GM12878 (cell line): ENCODE results near the gene TTC39B. TPM values are rescaled to one million over a fixed set of nuclear protein-coding genes. Genes with fewer than 3 reads are reported as not detected.

Experiments
- ATAC-seq: fragments of 200-7000 bp; cut with Tn5 transposase; 3 replicates; pipeline ENCODE4 v1.9.1; 2020; ENCODE audit warnings: mild to moderate bottlenecking, moderate library complexity
- BruUV-seq: library from RNA; stranded (reverse); fragments of 400-500 nt; replicated peaks from 2 replicates; lab custom pipeline; 2021; lab: Mats Ljungman, UMichigan
- CTCF ChIA-PET: fragments of 300-600 bp; sonication (Branson Sonifier 250); formaldehyde crosslinking; extraction: SDS; loops from one replicate; lab custom pipeline; 2021; ENCODE audit warnings: inconsistent platforms; lab: Yijun Ruan, JAX
- POLR2A ChIA-PET: fragments of 350-600 bp; formaldehyde crosslinking; extraction: SDS; loops from one replicate; lab custom pipeline; 2021; ENCODE audit warnings: inconsistent platforms; lab: Charles Lee
- RAD21 ChIA-PET: fragments of 300-600 bp; sonication (Branson Sonifier 250); formaldehyde crosslinking; loops from one replicate; lab custom pipeline; 2023; ENCODE audit warnings: antibody characterized with exemption; ENCODE audit not compliant: unreplicated experiment; lab: Charles Lee
- SMC1A ChIA-PET: fragments of 300-600 bp; sonication (Branson Sonifier 250); formaldehyde crosslinking; loops from one replicate; lab custom pipeline; 2023; ENCODE audit not compliant: unreplicated experiment, uncharacterized antibody; lab: Charles Lee
- DNase-seq: peaks from one replicate; pipeline ENCODE4 v3.0.0-alpha.2; 2011; ENCODE audit warnings: low read depth, low spot score
- FAIRE-seq: peaks from 3 replicates; lab custom pipeline; 2011; peaks lifted over from hg19 to GRCh38; lab: Jason Lieb, UNC
- H2AFZ ChIP-seq: 2 replicates; pipeline ENCODE4 v1.6.0; 2011; ENCODE audit warnings: low read depth, low read length, control low read depth; ENCODE audit not compliant: control insufficient read depth
- H3K27ac ChIP-seq: 2 replicates; pipeline ENCODE4 v1.5.1; 2011; ENCODE audit warnings: control low read depth; ENCODE audit not compliant: control insufficient read depth, insufficient read depth
- H3K27me3 ChIP-seq, 2 experiments: replicated peaks in 1 of 2; 2 replicates each; pipeline versions ENCODE4 v1.6.0 to v1.6.1; 2011; ENCODE audit warnings: low read length in 1 of 2; ENCODE audit not compliant: control insufficient read depth in 2 of 2, insufficient read depth in 2 of 2
- H3K36me3 ChIP-seq, 2 experiments: 2 replicates each; pipeline ENCODE4 v1.5.1; 2011; ENCODE audit warnings: low read length in 1 of 2; ENCODE audit not compliant: control insufficient read depth in 2 of 2, insufficient read depth in 2 of 2
- H3K4me1 ChIP-seq: 2 replicates; pipeline ENCODE4 v1.6.1; 2011; ENCODE audit warnings: mild to moderate bottlenecking, low read length, moderate library complexity, mixed read lengths; ENCODE audit not compliant: control insufficient read depth, insufficient read depth
- H3K4me2 ChIP-seq: 2 replicates; pipeline ENCODE4 v1.6.0; 2011; ENCODE audit warnings: control low read depth; ENCODE audit not compliant: control insufficient read depth, insufficient read depth
- H3K4me3 ChIP-seq: fragments of 200-600 bp; sonication (generic); 2 replicates; pipeline ENCODE4 v1.5.1; 2016
- H3K79me2 ChIP-seq: 2 replicates; pipeline ENCODE4 v1.6.0; 2011; ENCODE audit warnings: low read length; ENCODE audit not compliant: control insufficient read depth, insufficient read depth
- H3K9ac ChIP-seq: 2 replicates; pipeline ENCODE4 v1.8.0; 2011; ENCODE audit warnings: low read length, control low read depth, mixed read lengths; ENCODE audit not compliant: control insufficient read depth, insufficient read depth
- H3K9me3 ChIP-seq: replicated peaks from 3 replicates; pipeline ENCODE4 v1.5.1; 2011; ENCODE audit warnings: mild to moderate bottlenecking, low read length; ENCODE audit not compliant: control insufficient read depth, insufficient read depth
- H4K20me1 ChIP-seq: 2 replicates; pipeline ENCODE4 v1.6.0; 2011; ENCODE audit not compliant: control insufficient read depth, insufficient read depth
- BMI1 ChIP-seq: fragments of 450-650 bp; IDR thresholded peaks from 2 replicates; pipeline ENCODE4 v1.6.1; 2016; ENCODE audit warnings: mild to moderate bottlenecking, moderate library complexity, borderline replicate concordance
- CBX5 ChIP-seq: sonication (generic); IDR thresholded peaks from 2 replicates; pipeline ENCODE4 v1.6.1; 2016; ENCODE audit warnings: low read depth, moderate library complexity, mild to moderate bottlenecking, inconsistent platforms
- CUX1 ChIP-seq: IDR thresholded peaks from 2 replicates; pipeline ENCODE4 v1.6.1; 2012; ENCODE audit warnings: improper control_type of control experiment, low read depth, low read length; ENCODE audit not compliant: insufficient replicate concordance
- HDAC2 ChIP-seq: fragments of 200-600 bp; sonication (generic); IDR thresholded peaks from 2 replicates; pipeline ENCODE4 v1.6.1; 2017
- SMAD5 ChIP-seq: IDR thresholded peaks from 2 replicates; pipeline ENCODE4 v1.6.1; 2016; ENCODE audit warnings: antibody characterized with exemption, low read depth
- SRF ChIP-seq, 2 experiments: IDR thresholded peaks; 2 replicates each; pipeline ENCODE4 v1.6.1; 2011; ENCODE audit warnings: low read depth in 2 of 2, low read length in 2 of 2, mild to moderate bottlenecking in 1 of 2, moderate library complexity in 1 of 2
- SUZ12 ChIP-seq: fragments of 200-600 bp; sonication (generic); IDR thresholded peaks from one replicate; pipeline ENCODE4 v1.6.1; 2018; ENCODE audit warnings: antibody characterized with exemption, mild to moderate bottlenecking; ENCODE audit not compliant: unreplicated experiment
- TAF1 ChIP-seq: IDR thresholded peaks from 2 replicates; pipeline ENCODE4 v1.6.1; 2011; ENCODE audit warnings: mild to moderate bottlenecking, low read depth, low read length, borderline replicate concordance
- TCF12 ChIP-seq: IDR thresholded peaks from 2 replicates; pipeline ENCODE4 v1.6.1; 2011; ENCODE audit warnings: low read depth, mild to moderate bottlenecking, low read length
- ZBED1 ChIP-seq: IDR thresholded peaks from 2 replicates; pipeline ENCODE4 v1.6.1; 2016; ENCODE audit warnings: borderline replicate concordance
- WGBS: methylation state at CpG from one replicate; pipeline ENCODE4 v1.1.6; 2016; ENCODE audit warnings: low lambda C conversion rate; ENCODE audit not compliant: insufficient replicate concordance, insufficient coverage; ENCODE audit errors: missing lambda C conversion rate; 5-methylcytosine and 5-hydroxymethylcytosine counted together
- in situ Hi-C: fragments of 300-500 bp; cut with MboI; formaldehyde crosslinking; loops from 9 replicates; pipeline ENCODE4 v1.14.3; 2018; ENCODE audit warnings: mixed read lengths
- intact Hi-C: fragments of 100-400 bp; cut with micrococcal nuclease; formaldehyde crosslinking; loops from one replicate; pipeline ENCODE4 v1.14.2; 2022; ENCODE audit not compliant: unreplicated experiment
- polyA plus RNA-seq, 11 experiments: library from polyadenylated mRNA; depleted of rRNA in 4 of 11; unstranded in 6 of 11; stranded (reverse) in 5 of 11; fragments of >200 nt; fragmentation: Nextera tagmentation in 4 of 11; fragmentation: Illumina TruSeq in 1 of 11; extraction: Ambion mirVana in 4 of 11; extraction: Trizol in 1 of 11; gene quantifications; 1 replicate in 1 of 11; 2 replicates in 10 of 11; pipeline versions ENCODE4 v1.2.1 to v1.2.3, GENCODE V29; 2011 to 2016; ENCODE audit warnings: inconsistent platforms in 2 of 11, missing spikeins in 2 of 11, low read depth in 1 of 11
- total RNA-seq, 4 experiments: library from RNA; depleted of rRNA in 3 of 4; stranded (reverse); fragments of >200 nt in 3 of 4; fragmentation: Illumina TruSeq in 1 of 4; extraction: Trizol in 1 of 4; gene quantifications; 2 replicates each; pipeline versions ENCODE4 v1.2.1 to v1.2.3, GENCODE V29; 2013 to 2021
- TF ChIP-seq, protein P1 (sequence below): fragments of 450-650 bp; IDR thresholded peaks from 2 replicates; pipeline ENCODE4 v1.6.1; 2017; ENCODE audit warnings: low read depth, mild to moderate bottlenecking, moderate library complexity
- TF ChIP-seq, protein P2 (sequence below): IDR thresholded peaks from 2 replicates; pipeline ENCODE4 v1.6.1; 2011; ENCODE audit warnings: low read depth, mild to moderate bottlenecking, low read length, moderate library complexity, borderline replicate concordance; ENCODE audit errors: extremely low read depth

The TTC39B gene
- total and polyA plus RNA-seq, 10 of the 15 experiments (the other 5 are each of a cell fraction or from before 2014, with no cell fraction given), result 0.68 to 2.5 (median 1.5) TPM

GRCh38 chr9:15154677-15155076 lies 152.3 kb downstream of the TTC39B start:
- ChIA-PET SMC1A (interaction anchor here (0.6 kb wide), 1 partner anchor 27 kb away, joined by 3 read pairs; no protein-coding TSS in a partner anchor), CTCF (interaction anchor here (0.7 kb wide), 1 partner anchor 19 kb away, joined by 4 read pairs; no protein-coding TSS in a partner anchor), POLR2A (no interaction called here), RAD21 (no interaction called here)
- 2% methylated on average over 4 of the region's 4 CpGs for WGBS
- in situ Hi-C loops, result loop anchor here (5.0 kb wide), 1 partner anchor 53 kb away; no protein-coding TSS in a partner anchor
- no TSS peak for BruUV-seq
- Histone ChIP-seq H3K79me2 (no peaks in the 10 kb centered on the region), H3K4me2 (no peak overlapping the region), H3K27ac (no peak overlapping the region), H4K20me1 (no peaks in the 10 kb centered on the region), H3K9me3 (no peaks in the 10 kb centered on the region), H2AFZ (no peak overlapping the region), H3K36me3 (no peaks in the 10 kb centered on the region), H3K4me3 (no peak overlapping the region), H3K9ac (no peak overlapping the region), H3K27me3 (no peaks in the 10 kb centered on the region), H3K4me1 (no peaks in the 10 kb centered on the region)
- no peak for FAIRE-seq
- intact Hi-C loops, result no loop called here
- no peak for ATAC-seq
- DNase-seq, result no peak
- TF ChIP-seq, protein P1, sequence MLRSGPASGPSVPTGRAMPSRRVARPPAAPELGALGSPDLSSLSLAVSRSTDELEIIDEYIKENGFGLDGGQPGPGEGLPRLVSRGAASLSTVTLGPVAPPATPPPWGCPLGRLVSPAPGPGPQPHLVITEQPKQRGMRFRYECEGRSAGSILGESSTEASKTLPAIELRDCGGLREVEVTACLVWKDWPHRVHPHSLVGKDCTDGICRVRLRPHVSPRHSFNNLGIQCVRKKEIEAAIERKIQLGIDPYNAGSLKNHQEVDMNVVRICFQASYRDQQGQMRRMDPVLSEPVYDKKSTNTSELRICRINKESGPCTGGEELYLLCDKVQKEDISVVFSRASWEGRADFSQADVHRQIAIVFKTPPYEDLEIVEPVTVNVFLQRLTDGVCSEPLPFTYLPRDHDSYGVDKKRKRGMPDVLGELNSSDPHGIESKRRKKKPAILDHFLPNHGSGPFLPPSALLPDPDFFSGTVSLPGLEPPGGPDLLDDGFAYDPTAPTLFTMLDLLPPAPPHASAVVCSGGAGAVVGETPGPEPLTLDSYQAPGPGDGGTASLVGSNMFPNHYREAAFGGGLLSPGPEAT, result no peak
- no peak for TF ChIP-seq SRF (IDR thresholded peaks at IDR 0.05; ENCODE audit: low read depth in 2 of 2, low read length in 2 of 2)
- TF ChIP-seq CBX5, result no peak
- TF ChIP-seq ZBED1, result no peak
- no peak for TF ChIP-seq TAF1
- no peak for TF ChIP-seq SMAD5
- no peak for TF ChIP-seq HDAC2
- no peak for TF ChIP-seq SUZ12
- TF ChIP-seq TCF12, result no peak
- no peak for TF ChIP-seq CUX1
- no peak for TF ChIP-seq BMI1
- TF ChIP-seq, protein P2, sequence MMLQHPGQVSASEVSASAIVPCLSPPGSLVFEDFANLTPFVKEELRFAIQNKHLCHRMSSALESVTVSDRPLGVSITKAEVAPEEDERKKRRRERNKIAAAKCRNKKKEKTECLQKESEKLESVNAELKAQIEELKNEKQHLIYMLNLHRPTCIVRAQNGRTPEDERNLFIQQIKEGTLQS, result no peak
